ENCODE measurements around the gene JUND. TPM values are rescaled to one million over a fixed set of nuclear protein-coding genes. Genes with fewer than 3 reads are reported as not detected.

JUND gene
- total and polyA plus RNA-seq, 8 donors = 43.1 to 232 (median 122) TPM

DNA sequence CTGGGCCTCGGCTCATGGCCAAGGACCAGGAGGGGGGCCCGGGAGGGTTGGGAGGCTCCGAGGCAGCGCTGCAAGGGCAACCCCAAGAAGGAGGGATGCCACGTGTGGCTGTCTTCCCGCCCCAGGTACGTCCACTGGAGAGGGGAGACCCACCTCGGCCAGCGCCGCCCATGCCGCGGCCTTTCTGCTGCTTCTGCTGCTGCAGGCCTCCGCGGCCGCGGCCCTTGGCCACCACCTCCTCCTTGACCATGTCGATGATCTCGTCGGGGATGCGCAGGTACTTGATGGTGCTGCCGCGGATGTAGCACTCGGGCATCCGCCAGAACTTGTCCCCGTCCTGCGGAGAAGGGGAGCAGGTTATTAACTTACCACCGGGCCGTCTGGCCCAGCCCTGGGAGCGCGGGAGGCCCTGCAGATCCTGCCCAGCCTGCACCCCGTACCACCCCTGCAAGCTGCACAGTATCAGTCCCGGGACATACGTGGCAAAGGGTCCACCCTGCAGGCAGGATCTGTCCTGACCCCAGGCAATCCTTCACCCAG, 28.2 kb upstream of the JUND start:
- no peak for ATAC-seq
- no peaks in the 10 kb centered on the region for H3K27me3 ChIP-seq
- peaks cover 0 to 82% of the 10 kb centered on the region in 2 donors for H3K36me3 ChIP-seq
- H3K27ac ChIP-seq = no peak overlapping the region
- H3K4me1 ChIP-seq = peaks cover 14 to 28% of the 10 kb centered on the region in 2 donors
- H3K4me3 ChIP-seq = no peak overlapping the region
- intact Hi-C loops (cut with DNase I) = no loop called here
- no peak for DNase-seq
- H3K9me3 ChIP-seq = no peaks in the 10 kb centered on the region
- TF ChIP-seq, protein P1, sequence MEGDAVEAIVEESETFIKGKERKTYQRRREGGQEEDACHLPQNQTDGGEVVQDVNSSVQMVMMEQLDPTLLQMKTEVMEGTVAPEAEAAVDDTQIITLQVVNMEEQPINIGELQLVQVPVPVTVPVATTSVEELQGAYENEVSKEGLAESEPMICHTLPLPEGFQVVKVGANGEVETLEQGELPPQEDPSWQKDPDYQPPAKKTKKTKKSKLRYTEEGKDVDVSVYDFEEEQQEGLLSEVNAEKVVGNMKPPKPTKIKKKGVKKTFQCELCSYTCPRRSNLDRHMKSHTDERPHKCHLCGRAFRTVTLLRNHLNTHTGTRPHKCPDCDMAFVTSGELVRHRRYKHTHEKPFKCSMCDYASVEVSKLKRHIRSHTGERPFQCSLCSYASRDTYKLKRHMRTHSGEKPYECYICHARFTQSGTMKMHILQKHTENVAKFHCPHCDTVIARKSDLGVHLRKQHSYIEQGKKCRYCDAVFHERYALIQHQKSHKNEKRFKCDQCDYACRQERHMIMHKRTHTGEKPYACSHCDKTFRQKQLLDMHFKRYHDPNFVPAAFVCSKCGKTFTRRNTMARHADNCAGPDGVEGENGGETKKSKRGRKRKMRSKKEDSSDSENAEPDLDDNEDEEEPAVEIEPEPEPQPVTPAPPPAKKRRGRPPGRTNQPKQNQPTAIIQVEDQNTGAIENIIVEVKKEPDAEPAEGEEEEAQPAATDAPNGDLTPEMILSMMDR (IDR thresholded peaks at IDR 0.05) = no peak

DNA sequence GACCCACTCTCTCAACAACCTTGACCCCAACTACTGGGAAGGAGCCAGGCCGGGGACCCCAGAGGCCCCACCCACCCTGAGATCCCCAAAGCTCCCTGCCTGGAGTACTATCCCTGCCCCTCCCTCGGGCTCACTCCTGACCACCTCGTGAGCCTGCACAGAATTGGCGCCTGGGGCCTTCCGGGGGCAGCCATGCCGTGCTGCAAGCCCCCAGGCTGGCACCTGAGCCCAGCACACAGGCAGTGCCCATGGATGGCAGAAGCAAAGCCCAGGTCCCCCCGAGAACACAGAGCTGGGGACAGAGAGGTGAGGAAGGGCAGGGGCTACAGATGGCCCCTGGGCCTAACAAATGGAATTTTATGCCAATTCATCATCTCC, 27.5 kb upstream of the JUND start:
- DNase-seq (no peak), ATAC-seq (no peak)
- Histone ChIP-seq H3K27ac (peak overlapping the region in 1 of 2 donors; percentile 13), H3K36me3 (peaks cover 0 to 75% of the 10 kb centered on the region in 2 donors), H3K27me3 (no peaks in the 10 kb centered on the region), H3K4me1 (peaks cover 16 to 33% of the 10 kb centered on the region in 2 donors), H3K9me3 (no peaks in the 10 kb centered on the region), H3K4me3 (no peak overlapping the region)
- intact Hi-C loops (cut with DNase I) = no loop called here
- TF ChIP-seq, protein P1 (IDR thresholded peaks at IDR 0.05) = no peak

DNA sequence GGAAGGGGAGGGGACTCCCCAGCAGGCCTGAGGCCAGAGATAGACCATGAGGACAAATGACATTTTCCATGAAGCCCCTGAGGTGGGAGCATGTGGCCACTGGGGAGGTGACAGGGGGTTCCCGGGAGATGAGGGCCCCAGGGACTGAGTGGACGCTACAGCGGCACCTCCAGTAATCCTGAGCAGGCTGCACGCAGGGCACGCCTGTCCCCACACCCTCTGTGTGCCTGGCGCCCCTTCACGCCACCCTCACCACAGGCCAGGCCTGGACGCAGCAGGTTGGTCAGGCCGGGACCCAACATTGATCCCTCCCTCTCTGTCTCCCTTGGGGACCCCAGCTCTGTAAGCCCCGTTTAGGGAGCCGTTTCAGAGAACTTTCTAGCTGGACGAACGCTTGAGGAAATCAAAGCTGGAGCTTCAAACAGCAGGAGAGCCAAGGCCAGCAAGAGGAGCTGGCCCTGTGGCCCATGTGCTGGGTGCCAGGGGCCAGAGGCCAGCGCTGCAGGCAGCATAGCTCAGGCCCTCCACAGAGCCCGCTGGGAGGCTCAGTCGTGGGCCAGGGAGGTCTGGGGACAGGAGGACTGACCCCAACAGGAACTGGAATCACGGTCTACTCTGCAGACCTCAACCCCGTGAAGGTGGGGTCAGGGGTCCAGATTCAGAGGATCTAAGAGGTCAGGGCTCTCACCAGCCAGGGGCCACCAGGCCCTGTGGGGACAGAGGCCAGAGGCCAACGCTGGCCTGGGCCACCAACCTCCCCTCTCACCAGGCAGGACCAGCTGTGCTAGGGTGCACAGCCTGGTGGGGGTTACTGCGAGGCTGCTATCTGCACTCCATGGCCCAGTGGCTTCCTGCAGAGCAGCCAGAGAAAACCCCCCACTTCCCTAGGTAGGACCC, 26.9 kb upstream of the JUND start:
- no peak for DNase-seq
- no peaks in the 10 kb centered on the region for H3K9me3 ChIP-seq
- TF ChIP-seq, protein P1 (IDR thresholded peaks at IDR 0.05) = no peak
- H3K4me3 ChIP-seq = no peak overlapping the region
- H3K27me3 ChIP-seq = no peaks in the 10 kb centered on the region
- intact Hi-C loops (cut with DNase I) = no loop called here
- H3K4me1 ChIP-seq = peaks cover 17 to 36% of the 10 kb centered on the region in 2 donors
- H3K27ac ChIP-seq = peak overlapping the region in 1 of 2 donors; percentile 13
- peaks cover 0 to 69% of the 10 kb centered on the region in 2 donors for H3K36me3 ChIP-seq
- no peak for ATAC-seq

DNA sequence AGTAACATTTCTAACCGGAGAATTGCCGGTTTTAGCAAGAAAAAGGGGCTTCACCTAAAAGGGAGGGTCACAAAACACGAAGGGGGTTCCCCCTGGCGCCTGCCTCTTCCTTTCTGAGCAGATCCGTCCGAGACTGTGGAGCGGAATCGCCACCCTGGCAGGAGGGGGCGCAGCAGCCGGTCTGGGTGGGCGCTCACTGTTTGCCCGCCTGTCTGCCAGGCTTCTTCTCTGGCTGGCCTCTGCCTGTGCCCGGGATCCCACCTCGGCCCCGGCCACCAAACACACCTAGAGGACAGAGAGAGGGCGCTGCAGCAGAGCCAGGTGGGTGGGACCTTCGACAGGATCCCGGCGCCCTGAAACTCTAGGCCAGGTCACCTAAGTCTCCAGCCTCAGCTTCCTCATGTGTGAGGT, 25.9 kb upstream of the JUND start:
- H3K9me3 ChIP-seq = no peaks in the 10 kb centered on the region
- H3K4me3 ChIP-seq = no peak overlapping the region
- H3K4me1 ChIP-seq = peaks cover 17 to 46% of the 10 kb centered on the region in 2 donors
- TF ChIP-seq, protein P1 (IDR thresholded peaks at IDR 0.05) = no peak
- DNase-seq (no peak), ATAC-seq (no peak)
- intact Hi-C loops (cut with DNase I) = no loop called here
- peaks cover 0 to 59% of the 10 kb centered on the region in 2 donors for H3K36me3 ChIP-seq
- no peaks in the 10 kb centered on the region for H3K27me3 ChIP-seq
- peak overlapping the region in 1 of 2 donors; percentile 60 for H3K27ac ChIP-seq

DNA sequence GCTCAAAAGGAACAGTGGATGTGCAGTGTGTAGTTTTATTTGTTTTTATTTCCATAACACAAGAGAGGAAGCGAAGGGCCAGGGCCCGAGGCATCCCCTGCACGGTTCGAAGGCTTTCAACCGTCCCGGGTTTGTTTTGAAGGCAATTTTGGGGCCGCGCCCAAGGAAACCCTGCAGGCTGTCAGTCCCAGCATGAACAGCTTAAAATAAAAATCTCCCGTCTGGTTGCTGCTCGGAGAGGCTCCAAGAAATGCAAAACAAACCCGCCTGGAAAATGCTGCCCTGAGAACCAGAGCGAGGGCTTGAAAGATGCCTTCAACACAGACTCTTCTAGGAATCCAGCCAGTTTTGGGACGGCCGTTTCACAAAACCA, 25.5 kb upstream of the JUND start:
- Histone ChIP-seq H3K27me3 (no peaks in the 10 kb centered on the region), H3K27ac (peak overlapping the region in 1 of 2 donors; percentile 60), H3K4me3 (no peak overlapping the region), H3K4me1 (peaks cover 17 to 50% of the 10 kb centered on the region in 2 donors), H3K36me3 (peaks cover 0 to 55% of the 10 kb centered on the region in 2 donors), H3K9me3 (no peaks in the 10 kb centered on the region)
- no peak for ATAC-seq
- TF ChIP-seq, protein P1 (IDR thresholded peaks at IDR 0.05) = no peak
- intact Hi-C loops (cut with DNase I) = no loop called here
- no peak for DNase-seq
